GM19043 (cell line): Measurements from ENCODE around the gene CD200R1.

Experiments used
- ATAC-seq: cut with Tn5 transposase; IDR thresholded peaks from one replicate; pipeline ENCODE4 v1.9.1; 2021; ENCODE audit warnings: low read depth; ENCODE audit not compliant: unreplicated experiment

CD200R1 gene

GRCh38 chr3:112974894-112975293, at the start of gene CD200R1:
TSS of gene CD200R1 (minus strand) at chr3:112975103. CDS start at chr3:112974857, 246 bp downstream.
- ATAC-seq, result no peak

GRCh38 chr3:113021471-113021870, 46.6 kb upstream of the CD200R1 start:
- no peak for ATAC-seq

GRCh38 chr3:113019182-113020137, 44.6 kb upstream of the CD200R1 start:
- peak; percentile 90 for ATAC-seq

- no peak for ATAC-seq
Measured at GRCh38 chr3:113018536-113019181, 43.8 kb upstream of the CD200R1 start.

DNA sequence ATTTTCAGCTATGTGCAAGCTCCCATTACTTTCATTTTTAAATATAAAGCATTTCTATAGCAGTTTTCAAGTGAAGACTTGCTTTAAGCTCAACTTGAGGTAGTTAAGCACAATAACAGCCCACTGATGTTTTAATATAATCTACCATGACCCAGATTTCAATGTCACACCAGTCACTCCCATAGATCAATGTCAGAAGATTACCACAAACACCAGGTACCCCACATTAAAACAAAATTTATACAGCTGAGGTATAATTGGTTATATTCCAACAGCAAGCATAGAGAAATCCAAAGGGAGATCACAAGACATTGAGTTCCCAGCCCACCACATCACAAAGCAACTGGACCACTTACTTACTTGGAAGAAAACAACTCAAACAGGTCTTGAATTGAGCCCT, 38.7 kb upstream of the CD200R1 start:
- ATAC-seq, result no peak

DNA sequence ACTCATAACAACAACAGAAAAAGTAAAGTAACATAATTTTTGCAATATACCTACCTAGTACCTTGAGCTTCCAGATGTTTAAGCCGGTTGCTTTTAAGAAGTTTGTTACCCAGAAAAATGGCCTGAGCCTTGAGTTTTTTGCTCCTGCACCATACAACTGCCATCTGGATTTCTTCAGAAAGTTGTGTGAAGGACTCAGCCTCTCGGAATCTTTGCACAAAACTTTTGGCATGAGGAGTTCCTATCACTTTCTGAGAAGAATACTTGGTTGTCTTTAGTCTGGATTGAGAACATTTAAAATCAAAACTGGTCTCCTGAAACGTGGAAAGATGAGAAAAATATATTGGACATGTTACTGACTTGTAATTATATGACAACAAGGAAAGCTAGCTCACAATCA, 33.2 kb upstream of the CD200R1 start:
- no peak for ATAC-seq

DNA sequence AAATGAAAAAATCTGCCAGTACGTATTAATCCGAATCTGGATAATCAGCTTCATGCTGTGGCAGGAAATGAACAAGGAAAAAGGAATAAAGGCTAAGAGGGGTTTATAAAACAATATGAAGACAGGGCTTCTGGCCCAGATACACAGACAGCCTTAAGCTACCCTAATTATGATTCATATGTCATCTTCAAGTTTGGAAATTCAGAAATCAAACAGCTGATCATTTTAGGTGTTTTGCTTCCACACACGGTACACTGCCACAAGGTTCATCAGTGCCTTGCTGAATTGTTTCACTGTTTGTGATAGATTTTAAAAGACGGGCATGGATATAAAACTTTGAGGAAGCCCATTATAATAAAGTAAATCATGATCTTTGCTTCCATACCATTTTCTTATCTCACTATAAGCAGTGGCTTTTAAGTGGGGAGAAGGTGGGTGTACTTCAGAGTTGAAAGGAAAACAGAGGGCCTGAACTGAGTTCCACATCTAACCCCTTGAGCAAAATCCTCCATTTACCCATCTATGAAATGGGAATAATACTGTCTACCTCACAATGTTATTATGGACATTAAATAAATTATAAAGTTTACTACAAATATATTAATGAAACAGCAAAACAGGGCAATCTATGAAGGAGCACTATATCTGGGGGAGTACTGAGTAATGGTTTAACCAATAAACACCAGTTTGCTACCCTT, 31.6 kb upstream of the CD200R1 start:
- ATAC-seq, result no peak

DNA sequence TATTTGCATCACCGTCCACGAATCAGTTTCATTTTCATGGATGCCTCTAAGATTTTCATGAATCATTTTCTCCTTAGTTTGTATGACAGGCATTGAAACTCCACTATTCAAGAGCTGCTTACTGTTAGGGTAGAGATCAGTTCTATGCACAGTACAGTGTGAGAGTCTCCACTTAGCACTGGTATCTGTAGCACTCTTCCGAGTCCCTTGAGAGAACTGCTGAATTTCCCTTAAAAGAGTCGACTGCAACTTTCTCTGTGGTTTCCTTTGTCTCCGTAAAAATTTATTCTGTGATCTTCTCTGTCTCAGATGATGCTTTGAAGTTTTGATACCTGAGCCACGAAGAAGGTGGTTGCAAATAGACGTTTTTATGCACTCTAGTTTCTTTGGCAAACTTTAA, 30.7 kb upstream of the CD200R1 start:
- no peak for ATAC-seq

DNA sequence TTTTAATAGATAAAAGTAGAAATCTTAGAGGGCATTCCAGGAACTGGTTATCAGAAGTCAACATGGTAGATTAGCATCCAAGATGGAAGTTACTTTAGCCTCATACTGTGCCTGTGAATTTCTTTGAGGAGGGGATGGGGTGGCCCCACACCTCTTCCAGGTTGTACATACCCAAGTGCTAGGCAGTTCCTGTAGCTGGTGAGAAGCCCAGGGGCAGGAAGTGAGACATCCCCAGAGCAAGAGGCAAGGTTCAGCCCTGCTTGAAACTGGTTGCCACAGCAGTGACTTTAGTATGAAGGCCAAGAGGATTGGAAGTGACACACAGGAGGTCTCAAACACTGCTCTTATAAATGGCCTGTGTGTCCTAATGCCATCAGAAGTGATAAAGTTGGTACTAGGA, 27.8 kb upstream of the CD200R1 start:
- ATAC-seq, result no peak

GRCh38 chr3:113002037-113002436, 27.1 kb upstream of the CD200R1 start:
- no peak for ATAC-seq

DNA sequence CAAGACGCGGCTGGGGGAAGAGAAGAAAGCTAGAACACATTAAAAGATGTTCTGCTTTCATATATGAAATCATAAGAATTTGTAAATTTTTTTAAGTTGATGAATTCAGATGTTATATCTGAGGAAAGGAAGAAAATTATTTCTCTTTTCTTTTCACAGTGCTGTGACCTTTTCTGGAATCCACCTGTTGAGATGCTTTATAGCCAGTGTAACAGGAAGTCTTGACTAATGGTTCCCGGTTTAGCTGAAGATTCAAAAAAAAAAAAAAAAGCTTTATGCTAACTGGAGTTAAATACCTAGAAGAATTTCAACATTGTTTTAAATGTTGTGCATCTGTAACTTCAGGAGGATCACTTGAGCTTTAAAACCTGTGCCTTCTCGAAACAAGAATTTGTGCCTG, 25.8 kb upstream of the CD200R1 start:
- ATAC-seq, result no peak

GRCh38 chr3:112995800-112996199, 20.9 kb upstream of the CD200R1 start:
- no peak for ATAC-seq

- ATAC-seq, result peak; percentile 94
Measured at GRCh38 chr3:112990672-112991602, 16.0 kb upstream of the CD200R1 start, which contains the start of gene GTPBP8. TSS of gene GTPBP8 (plus strand) at chr3:112990984. CDS start at chr3:112991000, 16 bp downstream.

DNA sequence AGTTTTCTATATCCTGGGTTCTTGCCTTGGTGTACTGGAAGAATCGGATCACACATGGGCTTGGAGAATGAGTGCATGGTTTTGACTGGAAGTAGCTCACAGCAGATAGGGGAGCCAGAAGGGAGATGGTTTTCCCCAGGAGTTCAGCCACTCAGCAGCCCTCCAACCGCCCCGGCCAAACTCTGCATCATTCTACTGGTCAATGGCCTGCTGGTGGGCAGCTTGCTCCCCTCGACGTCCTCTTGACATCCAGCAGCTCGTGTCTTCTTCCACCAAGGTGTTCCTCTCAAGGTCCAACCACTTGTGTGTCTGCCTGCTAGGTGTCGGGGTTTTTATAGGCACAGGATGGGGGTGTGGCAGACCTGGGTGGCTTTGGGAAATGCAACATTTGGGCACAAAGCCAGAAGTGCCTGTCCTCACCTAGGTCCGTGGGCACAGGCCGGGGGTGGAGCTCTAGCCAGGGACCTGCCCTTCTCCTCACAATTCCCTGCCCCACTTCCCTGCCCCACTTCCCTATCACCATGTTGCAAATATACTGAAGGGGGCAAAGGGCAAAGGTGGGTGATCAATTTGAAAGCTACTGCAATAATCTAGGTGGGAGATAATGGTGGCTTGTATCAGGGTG, 12.9 kb upstream of the CD200R1 start:
- ATAC-seq, result no peak

DNA sequence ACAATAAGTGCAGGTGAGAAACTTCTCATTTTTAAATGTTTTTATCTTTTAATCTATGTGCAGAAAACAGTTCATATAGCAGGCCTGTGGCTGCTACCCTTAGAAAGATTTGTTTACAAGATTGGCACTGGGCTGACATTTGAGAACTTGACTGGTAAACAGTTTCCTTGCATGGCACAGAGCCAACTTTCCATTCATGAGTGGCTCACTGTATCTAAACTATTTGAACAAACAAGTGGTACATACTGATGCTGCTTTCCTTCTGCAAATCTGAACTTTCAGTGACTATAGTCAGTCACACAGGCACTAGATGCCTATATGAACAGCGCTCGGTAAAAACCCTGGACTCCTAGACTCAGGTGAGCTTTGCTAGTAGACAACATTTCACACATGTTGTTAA, 9.6 kb upstream of the CD200R1 start:
- no peak for ATAC-seq

DNA sequence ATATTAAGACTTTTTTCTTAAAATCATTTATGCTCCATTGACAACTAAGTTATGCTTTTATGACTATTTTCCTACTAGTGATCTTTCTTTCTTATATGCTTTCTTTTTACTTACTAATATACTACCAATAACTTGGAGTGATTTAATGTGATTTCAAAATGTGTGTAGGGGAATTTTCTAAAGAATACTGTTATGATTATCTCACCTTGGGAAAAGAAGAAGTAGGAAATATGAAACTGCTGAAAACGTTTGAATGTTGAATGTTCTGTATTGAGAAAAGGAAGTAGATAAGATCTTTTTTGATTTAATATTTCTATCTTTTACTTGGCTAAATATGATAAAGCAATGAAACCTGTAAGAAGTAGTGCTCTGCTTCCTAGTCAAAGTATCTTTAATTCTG, 7.8 kb upstream of the CD200R1 start:
- no peak for ATAC-seq

- no peak for ATAC-seq
Measured at GRCh38 chr3:112980080-112980479, 5.2 kb upstream of the CD200R1 start.

GRCh38 chr3:112979244-112979832, 4.4 kb upstream of the CD200R1 start:
- no peak for ATAC-seq

DNA sequence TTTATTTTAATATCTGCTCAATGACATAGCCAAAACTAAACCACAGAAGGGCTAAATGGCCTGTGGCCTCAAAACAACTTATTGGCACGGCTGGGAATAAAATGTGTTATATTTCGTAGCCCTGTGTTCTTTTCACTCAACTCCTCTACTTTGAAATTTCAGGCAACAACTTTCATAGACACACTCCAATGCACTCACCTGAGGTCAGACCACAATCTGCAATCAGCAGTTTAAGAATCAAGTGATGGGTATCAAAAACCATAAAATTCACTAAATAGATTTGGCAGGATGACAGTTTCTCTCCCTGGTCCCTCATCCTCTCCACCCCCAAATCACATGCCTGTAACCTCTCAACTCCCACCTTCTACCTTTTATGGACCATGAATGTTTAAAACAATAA, 2.0 kb upstream of the CD200R1 start:
- ATAC-seq, result no peak
